ES-I3 (cell line): ENCODE data around the gene HDGF.
A peak's percentile ranks its signal among the peaks of the same experiment; 100 is the strongest.

ENCODE experiments used
- H3K36me3 ChIP-seq: 2 replicates; pipeline ENCODE4 v1.6.1; 2013; ENCODE audit warnings: mild to moderate bottlenecking, low read length, control low read depth, moderate library complexity; ENCODE audit not compliant: insufficient read depth
- H3K4me1 ChIP-seq: 2 replicates; pipeline ENCODE4 v1.6.1; 2013; ENCODE audit warnings: mild to moderate bottlenecking, control low read depth, low read length; ENCODE audit not compliant: insufficient read depth
- H3K9ac ChIP-seq: 2 replicates; pipeline ENCODE4 v1.6.1; 2013; ENCODE audit warnings: low read depth, mild to moderate bottlenecking, low read length, moderate library complexity
- H3K9me3 ChIP-seq: 2 replicates; pipeline ENCODE4 v1.6.1; 2013; ENCODE audit warnings: mild to moderate bottlenecking, low read length, moderate library complexity; ENCODE audit not compliant: control insufficient read depth, insufficient read depth

The HDGF gene

DNA sequence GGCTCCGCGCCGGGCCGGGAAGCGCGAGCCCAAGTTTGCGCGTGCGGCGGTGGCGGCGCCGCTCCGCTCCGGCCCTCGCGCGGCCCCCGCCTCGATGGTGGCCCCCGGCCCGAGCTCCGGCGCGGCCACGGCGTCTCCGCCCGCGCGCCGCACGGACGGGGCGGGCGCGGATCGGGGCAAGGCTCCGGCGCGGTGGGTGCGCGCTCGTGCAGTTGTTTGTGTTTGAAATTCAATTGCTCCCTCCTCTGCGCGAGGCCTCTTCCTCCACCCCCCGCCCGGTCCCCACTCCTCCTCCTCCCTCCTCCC, at the start of gene HDGF:
TSS of gene HDGF (minus strand) at position 225 of the 306 bp plus-strand sequence. CDS start 246 bp downstream, outside the sequence.
- H3K9me3 ChIP-seq, result no peaks in the 10 kb centered on the region

DNA sequence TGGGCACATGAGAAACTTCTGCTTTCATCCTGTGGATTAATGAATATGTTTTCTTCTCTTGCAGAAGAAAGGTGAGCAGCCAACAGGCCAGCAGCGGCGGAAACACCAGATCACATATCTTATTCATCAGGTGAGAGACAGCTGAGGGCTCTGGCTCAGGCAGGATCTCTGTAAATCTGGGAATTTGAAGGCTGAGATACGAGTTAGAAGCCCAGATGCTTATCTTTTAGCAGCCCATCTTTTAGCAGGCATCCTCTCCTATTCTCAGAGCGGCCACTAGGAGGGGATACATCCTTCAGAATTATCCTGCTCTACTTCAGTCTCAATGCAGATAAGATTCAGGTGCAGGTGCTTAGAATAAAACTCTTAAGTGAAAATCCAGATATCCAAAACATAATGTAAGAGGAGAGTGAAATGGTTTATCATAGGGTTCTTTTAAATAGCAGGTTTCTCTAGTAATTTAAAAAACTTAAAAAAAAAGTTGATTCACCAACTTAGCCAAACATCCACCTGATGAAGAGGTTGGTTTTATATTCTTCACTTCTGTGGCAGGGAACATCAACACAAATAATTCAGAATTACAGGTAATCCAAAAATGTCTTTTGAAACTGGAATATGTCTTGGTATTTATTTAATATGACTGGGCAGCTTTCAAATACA, 45.9 kb upstream of the HDGF start:
- Histone ChIP-seq H3K9ac (no peak overlapping the region), H3K36me3 (peaks cover 29% of the 10 kb centered on the region), H3K4me1 (no peaks in the 10 kb centered on the region), H3K9me3 (no peaks in the 10 kb centered on the region)

More for the DNA sequence above, at the start of gene HDGF:
- Histone ChIP-seq H3K4me1 (peaks cover 31% of the 10 kb centered on the region), H3K9ac (peak within 1 kb of the TSS; percentile 76), H3K36me3 (no peaks in the 10 kb centered on the region)

DNA sequence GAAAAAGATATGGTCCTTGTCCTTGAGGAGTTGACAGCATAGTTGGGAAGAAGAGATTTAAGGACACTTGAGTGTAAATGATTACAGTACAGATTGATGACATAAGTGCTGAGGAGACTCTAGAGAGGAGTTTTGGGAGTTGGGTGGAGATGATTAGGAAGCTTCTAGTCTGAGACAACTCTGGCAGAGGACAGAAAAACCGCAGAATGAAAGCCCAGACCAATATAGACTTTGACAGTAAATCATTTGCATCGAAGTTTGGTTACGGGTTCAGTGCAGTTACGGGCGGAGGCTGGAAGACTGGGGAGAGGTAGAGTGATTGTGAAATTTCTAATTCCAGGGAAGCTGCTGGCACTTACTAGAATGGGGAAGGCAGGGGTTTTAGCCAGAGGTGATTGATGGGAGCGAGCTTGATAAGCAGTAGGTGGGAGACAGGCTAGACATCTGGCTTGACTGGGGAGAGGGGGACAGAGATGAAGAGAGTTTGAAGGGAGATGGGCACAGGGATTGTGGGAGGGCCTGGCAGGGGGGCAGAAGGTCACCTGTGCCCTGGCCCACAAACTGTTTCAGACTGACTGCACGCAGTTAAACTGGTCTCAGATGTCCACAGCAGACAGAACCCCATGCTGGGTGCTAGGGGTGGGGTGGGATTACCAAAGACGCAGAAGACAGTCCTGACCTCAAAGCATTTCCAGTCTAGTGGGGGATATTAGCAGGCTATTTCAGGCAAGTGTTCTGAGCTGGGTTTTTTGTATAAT, 45.0 kb upstream of the HDGF start:
- Histone ChIP-seq H3K9ac (no peak overlapping the region), H3K9me3 (no peaks in the 10 kb centered on the region), H3K4me1 (no peaks in the 10 kb centered on the region), H3K36me3 (peaks cover 35% of the 10 kb centered on the region)

DNA sequence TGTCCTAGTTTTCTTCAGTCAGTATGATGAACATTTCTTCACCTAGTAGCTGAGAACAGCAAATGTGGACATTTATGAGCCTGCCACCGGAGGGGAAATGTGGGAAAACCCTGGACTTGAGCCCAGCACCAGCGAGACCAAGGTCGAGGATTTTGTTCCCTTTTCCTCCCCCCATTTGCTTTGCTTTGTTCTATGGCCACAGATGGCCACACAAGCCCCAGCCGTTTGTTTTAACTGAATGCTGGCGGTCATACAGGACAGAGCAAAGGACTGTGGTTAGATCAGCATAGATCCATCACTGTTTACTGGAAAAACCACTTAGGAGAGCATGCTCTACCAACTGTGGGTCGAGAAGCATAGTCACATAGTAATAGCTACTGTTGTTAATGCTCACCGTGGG, 44.3 kb upstream of the HDGF start:
- Histone ChIP-seq H3K4me1 (no peaks in the 10 kb centered on the region), H3K9me3 (no peaks in the 10 kb centered on the region), H3K9ac (no peak overlapping the region), H3K36me3 (peaks cover 40% of the 10 kb centered on the region)

DNA sequence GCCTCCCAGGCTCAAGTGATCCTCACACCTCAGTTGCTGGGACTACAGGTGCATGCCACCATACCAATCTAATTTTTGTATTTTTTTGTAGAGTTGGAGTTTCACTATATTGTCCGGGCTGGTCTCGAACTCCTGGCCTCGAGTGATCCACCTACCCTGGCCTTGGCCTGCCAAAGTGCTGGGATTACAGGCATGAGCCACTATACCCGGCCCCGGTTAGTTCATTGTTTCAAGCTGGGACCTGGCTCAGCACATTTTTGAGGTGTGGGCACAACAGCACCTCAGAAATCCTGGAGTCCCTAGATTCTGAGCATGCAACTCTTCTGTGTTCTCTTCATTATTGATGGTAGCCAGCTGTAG, 43.9 kb upstream of the HDGF start:
- H3K4me1 ChIP-seq, result no peaks in the 10 kb centered on the region
- no peak overlapping the region for H3K9ac ChIP-seq
- no peaks in the 10 kb centered on the region for H3K9me3 ChIP-seq
- peaks cover 40% of the 10 kb centered on the region for H3K36me3 ChIP-seq

DNA sequence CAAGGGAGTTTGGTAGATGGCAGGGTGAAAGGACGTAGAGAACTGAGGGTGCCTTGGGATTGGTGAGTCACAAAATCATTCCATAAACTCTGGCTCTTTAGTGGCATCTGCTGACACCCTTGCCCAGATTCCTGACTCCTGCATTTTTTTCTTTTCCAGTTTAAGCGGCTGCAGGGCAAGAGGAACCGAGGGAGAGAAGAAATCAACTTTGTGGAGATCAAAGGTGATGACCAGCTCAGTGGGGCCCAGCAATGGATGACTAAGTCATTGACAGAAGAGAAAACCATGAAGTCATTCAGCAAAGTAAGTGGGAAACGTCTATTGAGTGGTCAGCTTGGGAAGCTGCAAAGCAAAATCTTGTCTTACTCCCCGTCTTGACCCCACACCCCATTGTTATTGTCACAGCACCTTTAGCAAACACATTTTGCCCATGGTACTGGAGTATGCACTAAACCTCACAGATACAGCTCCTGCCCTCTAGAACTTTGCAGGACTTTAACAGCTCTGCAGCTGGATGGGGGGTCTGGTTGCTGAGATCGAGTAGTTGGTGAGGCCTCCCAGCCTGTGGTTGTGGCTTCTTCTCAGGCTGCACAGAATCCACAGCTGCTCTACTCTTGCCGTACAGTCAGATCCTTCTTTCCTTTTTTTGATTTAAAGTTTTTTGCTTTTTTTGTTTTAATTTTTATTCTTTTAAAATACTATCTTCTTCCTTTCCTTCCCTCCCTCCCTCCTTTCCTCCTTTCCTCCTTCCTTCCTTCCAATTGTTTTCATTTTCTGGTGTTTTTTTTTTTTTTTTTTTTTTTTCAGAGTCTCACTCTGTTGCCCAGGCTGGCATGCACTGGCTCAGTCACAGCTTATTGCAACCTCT, 43.3 kb upstream of the HDGF start:
- Histone ChIP-seq H3K4me1 (no peaks in the 10 kb centered on the region), H3K9me3 (no peaks in the 10 kb centered on the region), H3K9ac (no peak overlapping the region), H3K36me3 (peaks cover 40% of the 10 kb centered on the region)

DNA sequence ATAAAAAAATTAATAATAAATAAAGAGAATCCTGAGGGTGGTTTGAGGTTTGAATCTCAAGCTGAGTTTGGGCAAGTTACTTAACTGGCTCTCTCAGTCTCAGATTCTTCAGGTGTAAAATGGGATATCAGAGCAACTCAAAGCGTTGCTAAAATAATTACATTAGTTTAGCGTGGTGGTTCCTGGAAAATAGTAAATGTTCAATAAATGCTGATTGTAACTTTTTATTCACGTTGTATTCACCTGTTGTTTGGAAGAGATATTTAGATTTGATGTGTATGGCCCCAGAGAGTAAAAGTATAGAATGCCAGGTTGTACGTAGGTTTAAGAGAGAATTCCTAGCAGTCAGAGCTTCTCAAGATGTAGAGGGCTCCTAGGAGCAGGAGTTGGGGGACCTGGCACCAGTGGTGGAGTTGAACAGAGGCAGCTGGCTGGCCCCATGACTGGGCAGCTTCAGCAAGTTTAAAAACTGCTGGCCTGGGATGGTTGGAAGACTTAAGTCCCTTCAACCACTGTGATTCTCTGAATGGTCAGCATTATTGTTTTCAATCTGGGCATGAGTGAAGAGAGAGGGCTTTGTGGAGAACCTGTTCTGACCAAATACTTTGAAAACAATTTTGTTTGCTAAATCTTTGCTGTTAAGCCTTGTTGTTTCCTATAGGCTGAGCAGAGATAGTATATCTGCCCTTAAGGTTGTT, 38.3 kb upstream of the HDGF start:
- Histone ChIP-seq H3K9ac (no peak overlapping the region), H3K9me3 (no peaks in the 10 kb centered on the region), H3K4me1 (no peaks in the 10 kb centered on the region), H3K36me3 (peaks cover 24% of the 10 kb centered on the region)

DNA sequence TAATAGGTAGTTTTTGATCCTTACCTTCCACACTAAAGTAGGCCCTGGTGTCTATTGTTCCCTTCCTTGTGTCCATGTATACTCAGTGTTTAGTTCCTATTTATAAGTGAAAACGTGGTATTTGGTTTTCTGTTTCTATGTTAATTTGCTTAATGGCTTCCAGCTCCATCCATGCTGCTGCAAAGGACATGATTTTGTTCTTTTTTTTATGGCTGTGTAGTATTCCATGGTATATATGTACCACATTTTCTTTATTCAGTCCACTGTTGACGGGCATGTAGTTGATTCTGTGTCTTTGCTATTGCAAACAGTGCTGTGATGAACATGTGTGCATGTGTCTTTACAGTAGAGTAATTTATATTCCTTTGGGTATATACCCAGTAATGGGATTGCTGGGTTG, 36.7 kb upstream of the HDGF start:
- H3K9ac ChIP-seq, result no peak overlapping the region
- H3K36me3 ChIP-seq, result peaks cover 25% of the 10 kb centered on the region
- H3K4me1 ChIP-seq, result no peaks in the 10 kb centered on the region
- H3K9me3 ChIP-seq, result no peaks in the 10 kb centered on the region

DNA sequence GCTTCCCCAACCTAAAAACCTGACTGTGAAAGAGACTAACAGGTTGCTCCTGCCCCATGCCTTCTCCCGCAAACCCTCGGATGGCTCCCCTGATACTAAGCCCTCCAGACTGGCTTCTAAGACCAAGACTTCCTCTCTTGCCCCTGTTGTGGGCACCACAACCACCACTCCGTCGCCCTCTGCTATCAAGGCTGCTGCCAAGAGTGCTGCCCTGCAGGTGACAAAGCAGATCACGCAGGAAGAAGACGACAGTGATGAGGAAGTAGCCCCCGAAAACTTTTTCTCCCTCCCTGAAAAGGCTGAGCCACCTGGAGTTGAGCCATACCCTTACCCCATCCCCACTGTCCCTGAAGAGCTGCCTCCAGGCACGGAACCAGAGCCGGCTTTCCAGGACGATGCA, 35.2 kb upstream of the HDGF start:
- Histone ChIP-seq H3K9ac (no peak overlapping the region), H3K4me1 (no peaks in the 10 kb centered on the region), H3K36me3 (peaks cover 21% of the 10 kb centered on the region), H3K9me3 (no peaks in the 10 kb centered on the region)

DNA sequence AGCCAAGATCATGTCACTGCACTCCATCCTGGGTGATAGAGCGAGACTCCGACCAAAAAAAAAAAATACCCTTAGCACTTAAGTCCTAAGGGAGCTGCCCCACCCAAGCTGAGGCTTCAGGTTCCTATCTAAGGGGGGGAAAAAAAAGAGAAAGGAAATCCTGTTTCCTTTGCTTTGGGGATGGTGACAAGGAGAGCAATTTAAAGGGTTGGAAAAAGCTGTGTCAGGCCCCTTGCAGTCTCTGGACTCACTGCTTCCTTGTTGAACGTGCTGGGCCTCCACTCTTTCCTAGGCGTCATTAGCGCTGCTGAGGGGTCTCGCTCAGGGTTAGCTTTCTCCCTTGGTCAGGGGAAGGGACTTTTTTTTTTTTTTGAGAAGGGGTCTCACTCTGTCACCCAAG, 34.0 kb upstream of the HDGF start:
- Histone ChIP-seq H3K9ac (no peak overlapping the region), H3K4me1 (no peaks in the 10 kb centered on the region), H3K9me3 (no peaks in the 10 kb centered on the region), H3K36me3 (peaks cover 16% of the 10 kb centered on the region)

DNA sequence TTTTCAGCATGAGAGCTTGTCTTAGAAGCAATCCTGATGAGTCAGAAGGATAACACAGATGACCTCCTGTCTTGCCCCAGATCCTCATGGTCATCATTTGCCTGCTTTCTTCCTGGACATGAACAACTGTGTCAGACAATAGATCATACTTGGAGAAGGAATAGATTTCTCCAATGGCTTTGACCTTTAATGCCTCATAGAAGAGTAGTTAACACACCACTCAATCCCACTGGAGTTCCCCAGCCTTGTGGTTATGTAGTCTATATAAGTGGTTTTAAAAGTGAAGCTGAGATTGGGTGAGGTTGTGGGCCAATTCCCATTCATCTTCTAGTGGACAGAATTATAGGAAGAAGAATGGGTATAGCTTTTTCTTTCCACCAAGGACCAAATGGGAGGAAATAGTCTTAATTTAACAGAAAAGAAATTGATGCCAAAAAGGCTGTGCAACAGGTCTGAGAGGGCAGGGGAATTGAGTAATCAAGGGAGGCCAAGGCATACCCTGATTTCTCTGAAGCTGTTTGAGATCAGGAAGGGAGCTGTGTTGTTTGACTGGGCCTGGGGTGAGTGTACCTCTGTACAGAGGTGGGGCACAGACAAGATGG, 30.2 kb upstream of the HDGF start:
- H3K4me1 ChIP-seq, result no peaks in the 10 kb centered on the region
- peaks cover 13% of the 10 kb centered on the region; the same call in 1 of the 2 replicates for H3K36me3 ChIP-seq
- H3K9me3 ChIP-seq, result no peaks in the 10 kb centered on the region
- H3K9ac ChIP-seq, result no peak overlapping the region

DNA sequence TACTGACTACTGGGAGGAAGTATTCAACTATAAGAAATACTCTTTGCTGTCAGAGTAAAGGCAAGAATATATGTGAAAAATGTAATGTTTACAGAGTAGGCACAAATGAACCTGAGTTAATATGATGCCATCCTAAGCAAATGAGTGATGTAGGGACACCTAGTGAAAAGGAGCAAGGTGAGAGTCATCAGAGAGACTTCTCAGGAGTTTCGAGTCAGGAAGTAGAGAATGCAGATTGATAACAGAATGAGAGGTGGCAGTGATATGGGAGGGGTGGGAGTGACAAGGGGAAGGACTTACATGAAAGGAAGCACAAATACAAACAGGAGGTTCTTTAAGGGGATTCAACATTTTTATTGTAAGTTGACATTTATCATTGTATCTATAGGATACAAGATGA, 26.1 kb upstream of the HDGF start:
- Histone ChIP-seq H3K9ac (no peak overlapping the region), H3K4me1 (no peaks in the 10 kb centered on the region), H3K36me3 (0 out of 2 replicates have a peak, but pooled peaks cover 3% of the 10 kb centered on the region), H3K9me3 (no peaks in the 10 kb centered on the region)

DNA sequence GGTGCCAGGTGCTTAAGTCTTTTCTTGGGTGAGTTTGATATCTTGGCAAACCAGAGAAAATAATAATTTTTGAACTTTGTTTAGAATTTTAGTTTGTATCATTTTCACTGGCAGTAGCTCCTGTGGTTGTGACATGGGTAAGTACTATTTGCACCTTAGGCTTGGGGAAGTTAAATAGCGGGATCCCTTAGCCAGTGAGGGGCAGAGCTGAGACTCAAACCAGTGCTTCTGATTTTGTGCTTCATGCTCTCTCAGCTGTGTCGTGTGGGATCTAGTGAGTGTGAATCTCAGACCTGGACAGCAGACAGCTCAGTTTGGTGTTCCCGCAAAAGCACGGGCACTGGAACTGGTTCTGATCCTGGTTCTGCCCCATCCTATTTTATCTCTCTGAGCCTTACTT, 25.5 kb upstream of the HDGF start:
- H3K9me3 ChIP-seq, result no peaks in the 10 kb centered on the region
- H3K36me3 ChIP-seq, result no peaks in the 10 kb centered on the region
- no peak overlapping the region for H3K9ac ChIP-seq
- H3K4me1 ChIP-seq, result no peaks in the 10 kb centered on the region

DNA sequence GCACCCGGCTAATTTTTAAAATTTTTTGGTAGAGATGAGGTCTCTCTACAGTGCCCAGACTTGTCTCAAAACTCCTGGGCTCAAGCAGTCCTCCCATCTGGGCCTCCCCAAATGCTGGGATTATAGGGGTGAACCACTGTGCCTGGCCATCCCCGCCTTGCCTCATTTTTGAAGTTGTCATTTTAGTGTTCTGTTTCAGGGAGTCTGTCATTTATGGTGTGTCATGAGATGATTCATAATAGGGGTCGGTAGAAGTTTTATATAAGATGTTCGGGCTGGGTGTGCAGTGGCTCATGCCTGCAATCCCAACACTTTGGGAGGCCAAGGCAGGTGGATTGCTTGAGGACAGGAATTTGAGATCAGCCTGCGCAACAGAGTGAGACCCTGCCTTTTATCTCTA, 24.3 kb upstream of the HDGF start:
- Histone ChIP-seq H3K9me3 (no peaks in the 10 kb centered on the region), H3K36me3 (no peaks in the 10 kb centered on the region)

More for the DNA sequence above, 24.3 kb upstream of the HDGF start:
- H3K9ac ChIP-seq, result no peak overlapping the region
- H3K4me1 ChIP-seq, result no peaks in the 10 kb centered on the region
